ENCODE measurements around the gene RGMA.

DNA sequence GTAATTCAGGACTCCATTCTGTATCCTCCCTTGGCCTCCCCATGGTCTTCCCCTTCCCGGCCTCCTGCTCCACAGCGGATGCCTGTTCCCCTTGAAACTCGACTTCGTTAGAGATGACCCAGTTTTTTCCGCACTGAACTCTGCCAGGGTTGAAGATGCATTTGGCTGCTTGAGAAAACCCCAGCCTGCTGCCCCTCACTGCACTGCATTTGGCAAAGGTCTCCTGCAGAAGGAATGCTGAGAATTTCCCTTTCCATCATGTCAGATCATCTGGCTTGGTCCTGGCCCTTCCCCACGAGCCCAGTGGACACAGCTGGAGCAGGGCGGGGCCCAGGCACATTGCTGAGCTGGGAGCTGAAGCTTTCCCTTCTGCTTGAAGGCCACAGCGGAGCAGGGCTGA lies 37.6 kb upstream of the RGMA start:
- TF ChIP-seq CTCF (conservative IDR thresholded peaks at IDR 0.05; ENCODE audit: low read depth in 2 of 2) = no peak
- TF ChIP-seq EZH2phosphoT487 (IDR thresholded peaks at IDR 0.05; ENCODE audit: unreplicated experiment) = no peak
- TF ChIP-seq, protein P1, sequence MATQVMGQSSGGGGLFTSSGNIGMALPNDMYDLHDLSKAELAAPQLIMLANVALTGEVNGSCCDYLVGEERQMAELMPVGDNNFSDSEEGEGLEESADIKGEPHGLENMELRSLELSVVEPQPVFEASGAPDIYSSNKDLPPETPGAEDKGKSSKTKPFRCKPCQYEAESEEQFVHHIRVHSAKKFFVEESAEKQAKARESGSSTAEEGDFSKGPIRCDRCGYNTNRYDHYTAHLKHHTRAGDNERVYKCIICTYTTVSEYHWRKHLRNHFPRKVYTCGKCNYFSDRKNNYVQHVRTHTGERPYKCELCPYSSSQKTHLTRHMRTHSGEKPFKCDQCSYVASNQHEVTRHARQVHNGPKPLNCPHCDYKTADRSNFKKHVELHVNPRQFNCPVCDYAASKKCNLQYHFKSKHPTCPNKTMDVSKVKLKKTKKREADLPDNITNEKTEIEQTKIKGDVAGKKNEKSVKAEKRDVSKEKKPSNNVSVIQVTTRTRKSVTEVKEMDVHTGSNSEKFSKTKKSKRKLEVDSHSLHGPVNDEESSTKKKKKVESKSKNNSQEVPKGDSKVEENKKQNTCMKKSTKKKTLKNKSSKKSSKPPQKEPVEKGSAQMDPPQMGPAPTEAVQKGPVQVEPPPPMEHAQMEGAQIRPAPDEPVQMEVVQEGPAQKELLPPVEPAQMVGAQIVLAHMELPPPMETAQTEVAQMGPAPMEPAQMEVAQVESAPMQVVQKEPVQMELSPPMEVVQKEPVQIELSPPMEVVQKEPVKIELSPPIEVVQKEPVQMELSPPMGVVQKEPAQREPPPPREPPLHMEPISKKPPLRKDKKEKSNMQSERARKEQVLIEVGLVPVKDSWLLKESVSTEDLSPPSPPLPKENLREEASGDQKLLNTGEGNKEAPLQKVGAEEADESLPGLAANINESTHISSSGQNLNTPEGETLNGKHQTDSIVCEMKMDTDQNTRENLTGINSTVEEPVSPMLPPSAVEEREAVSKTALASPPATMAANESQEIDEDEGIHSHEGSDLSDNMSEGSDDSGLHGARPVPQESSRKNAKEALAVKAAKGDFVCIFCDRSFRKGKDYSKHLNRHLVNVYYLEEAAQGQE (IDR thresholded peaks at IDR 0.05; ENCODE audit: unreplicated experiment) = no peak

Data from GM23338 (cell line).